Stimulated activated CD8-positive, alpha-beta memory T cell treated with anti-CD3 and anti-CD28 coated beads, Interleukin-2, amount 100 ng/mL, for 48 hours (primary cell): Measurements from ENCODE around the gene PGBD5.

Experiments
- DNase-seq, 2 donors: peaks; one replicate each; pipeline ENCODE4 v3.0.0-alpha.2; 2020; ENCODE audit warnings: low read depth in 2 of 2

Gene PGBD5

DNA sequence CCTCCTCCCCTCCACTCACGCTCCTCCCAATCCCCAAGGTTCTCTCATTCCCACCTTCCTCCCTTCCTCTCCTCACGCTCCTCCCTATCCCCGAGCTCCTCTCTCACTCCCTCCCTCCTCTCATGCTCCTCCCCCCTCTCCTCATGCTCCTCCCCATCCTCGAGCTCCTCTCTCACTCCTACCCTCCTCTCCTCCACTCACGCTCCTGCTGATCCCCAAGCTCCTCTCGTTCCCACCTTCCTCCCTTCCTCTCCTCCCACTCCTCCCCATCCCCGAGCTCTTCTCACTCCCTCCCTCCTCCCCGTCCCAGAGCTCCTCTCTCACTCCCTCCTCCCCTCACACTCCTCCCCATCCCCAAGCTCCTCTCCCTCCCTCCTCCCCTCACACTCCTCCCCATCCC lies 31.4 kb downstream of the PGBD5 start:
- no peak for DNase-seq

DNA sequence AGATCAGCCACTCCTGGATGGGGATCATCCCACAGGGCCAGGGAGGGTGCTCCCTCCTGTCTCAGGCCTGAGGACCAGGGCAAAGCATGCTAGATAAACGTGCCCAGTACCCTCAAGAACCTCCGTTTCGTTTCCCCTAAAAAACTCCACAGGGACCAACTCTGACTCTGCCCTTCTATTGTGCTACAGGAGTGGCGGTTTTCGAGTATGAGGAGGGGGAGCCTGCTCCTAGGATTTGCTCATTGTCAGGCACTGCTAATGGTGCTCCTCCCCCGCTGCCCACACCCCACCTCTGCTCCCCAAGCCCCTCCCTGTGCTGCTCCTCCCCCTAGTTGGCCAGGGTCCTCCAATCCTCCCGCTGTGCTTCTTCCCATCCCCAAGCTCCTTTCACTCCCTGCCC lies 32.0 kb downstream of the PGBD5 start:
- DNase-seq: no peak

DNA sequence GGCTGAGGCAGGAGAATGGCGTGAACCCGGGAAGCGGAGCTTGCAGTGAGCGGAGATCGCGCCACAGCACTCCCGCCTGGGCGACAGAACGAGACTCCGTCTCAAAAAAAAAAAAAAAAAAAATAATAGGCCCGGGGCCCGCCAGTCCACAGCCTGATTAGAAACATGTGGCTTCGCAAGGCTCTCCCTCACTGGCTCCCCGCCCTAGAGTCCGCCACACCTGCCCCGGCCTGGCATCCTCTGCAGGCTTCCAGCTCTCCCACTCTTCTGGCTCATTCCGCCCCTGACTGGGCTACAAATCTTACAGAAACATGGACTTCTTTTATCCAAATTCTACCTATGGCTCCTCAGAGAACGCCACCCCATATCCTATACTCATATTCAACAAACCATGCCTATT lies 32.4 kb downstream of the PGBD5 start:
- DNase-seq: no peak

DNA sequence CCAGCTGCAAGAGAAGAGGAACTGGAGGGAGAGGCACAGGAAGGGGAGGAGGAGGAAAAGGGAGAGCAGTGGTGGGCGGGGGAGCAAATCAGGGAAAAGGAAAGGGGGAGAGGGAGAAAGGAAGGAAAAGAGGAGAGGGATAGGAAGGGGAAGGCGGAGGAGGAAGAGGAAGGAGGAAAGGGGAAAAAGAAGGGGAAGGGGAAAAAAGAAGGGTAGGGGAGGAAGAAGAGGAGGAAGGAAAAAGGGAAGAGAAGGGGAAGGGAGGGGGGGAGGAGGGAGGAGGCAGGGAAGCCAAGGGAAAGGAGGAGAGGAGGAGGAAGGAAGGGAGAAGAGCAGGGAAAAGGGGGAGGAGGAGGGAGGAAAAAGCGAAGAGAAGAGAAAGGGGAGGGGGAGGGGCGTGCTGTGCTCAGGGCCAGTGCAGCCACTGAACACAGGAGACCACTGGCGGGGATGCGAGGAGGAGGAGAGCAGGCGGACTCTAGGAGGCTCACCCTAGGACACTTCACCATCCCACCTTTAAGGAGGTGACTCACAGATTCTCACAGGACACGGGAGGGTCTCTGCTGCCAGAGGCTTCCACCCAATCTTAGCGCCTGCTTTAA lies 33.1 kb downstream of the PGBD5 start:
- DNase-seq: no peak

DNA sequence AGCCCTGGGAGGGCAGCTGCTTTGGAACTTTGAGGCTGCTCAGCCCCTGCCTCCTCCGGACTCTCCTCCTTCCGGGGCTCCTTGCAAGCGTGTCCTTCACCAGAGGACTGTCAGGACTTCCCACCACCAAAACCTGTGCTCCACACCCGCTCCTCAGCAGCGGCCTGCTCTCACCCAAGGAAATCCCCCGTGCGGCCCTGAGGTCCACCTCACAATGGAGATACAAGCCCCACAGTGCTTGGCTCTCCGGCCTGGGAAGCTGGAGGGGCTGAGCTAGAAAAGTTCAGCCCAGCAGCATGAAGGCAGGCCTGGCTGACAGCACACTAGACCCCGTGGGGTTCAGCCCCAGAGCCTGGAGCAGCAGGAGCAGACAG lies 33.6 kb downstream of the PGBD5 start:
- no peak for DNase-seq

DNA sequence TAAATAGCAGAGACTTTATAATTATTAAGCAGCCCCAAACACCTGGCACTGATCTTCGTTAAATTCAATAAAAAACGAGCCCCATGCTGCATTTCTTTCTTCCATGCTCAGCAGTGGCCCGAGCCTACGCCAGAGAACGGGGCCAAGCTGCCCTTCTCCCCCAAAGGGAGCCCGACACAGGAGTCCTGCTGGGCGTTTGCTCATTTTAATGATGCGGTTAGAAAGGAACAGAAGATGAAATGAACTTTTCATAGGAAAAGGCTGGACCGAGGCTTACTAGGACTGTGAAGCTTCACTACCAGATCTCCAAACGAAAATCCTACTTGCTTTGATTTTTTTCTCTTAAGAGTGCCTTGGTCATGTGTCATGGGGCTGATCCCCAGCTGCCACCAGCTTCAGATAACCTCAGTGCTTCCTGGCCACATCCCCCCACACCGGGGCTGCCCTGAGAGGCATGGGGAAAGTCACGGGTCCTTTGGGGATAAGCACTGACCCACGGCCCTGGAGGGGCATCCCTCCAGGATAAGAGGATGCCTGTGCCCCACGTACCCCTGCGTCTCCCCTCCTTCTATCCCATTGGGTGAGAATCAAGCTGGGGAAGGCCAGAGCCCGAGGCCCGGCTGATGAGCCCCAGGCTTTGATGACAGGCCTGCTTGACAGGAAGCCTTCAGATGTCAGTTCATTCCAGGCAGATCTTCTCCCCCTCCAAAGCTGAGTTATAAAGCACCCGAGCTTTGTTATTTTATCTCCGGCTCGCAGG lies 34.2 kb downstream of the PGBD5 start:
- no peak for DNase-seq

DNA sequence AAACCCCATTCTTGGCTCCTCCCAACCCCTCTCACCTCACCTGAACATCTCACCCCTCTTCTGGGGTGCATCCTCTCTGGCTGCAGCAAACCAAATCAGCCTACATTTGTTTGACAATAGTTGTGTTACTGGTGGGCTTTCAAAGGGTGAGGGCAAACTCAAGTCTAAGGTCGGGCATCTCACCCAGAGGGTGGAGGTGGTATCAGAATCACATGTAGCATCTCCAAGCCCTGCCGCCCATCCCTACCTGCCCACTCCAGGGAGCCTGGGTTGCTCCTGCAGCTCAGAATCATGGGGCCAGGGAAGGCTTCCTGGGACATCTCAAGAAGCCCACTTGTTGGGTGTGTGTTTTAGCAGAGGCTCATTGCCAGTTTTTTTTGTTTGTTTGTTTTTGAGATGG lies 35.8 kb downstream of the PGBD5 start:
- no peak for DNase-seq

DNA sequence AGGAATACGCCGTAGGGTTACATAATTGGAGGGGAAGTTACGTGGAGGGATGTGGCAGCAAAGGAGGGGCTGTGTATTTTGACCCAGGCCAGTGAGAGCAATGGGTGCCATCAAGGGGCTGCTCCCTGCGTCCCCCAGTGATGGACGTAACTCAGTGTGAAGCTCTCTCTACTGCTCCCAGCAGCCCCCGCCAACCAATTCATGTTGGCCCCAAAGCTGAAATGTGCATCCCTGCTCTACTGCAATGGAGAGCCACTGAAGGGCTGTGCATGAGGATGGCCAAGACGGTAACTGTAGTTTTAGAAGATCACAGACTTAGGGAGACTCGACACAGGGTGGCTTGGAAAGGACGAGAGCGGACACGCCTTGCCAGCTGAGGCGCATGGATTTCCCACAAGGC lies 38.3 kb downstream of the PGBD5 start:
- no peak for DNase-seq

DNA sequence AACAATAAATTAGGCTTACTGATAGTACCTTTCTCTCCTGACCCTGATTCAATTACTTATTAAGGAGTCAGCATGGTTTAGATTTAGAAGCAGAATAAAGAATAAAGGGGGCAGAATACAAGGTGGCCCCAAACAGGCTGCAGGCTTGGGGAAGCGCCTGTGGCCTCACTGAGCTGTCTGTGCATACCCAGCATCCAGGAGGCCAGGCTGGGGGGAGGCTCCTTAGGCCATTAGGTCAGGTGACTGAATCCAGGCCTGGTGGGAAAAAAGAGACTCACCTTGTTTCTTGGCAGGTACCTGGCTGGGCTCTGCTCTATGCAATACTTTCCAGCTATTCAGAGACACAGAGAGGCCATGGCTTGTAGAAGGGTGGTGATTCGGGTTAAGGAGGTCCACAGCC lies 38.8 kb downstream of the PGBD5 start:
- no peak for DNase-seq

DNA sequence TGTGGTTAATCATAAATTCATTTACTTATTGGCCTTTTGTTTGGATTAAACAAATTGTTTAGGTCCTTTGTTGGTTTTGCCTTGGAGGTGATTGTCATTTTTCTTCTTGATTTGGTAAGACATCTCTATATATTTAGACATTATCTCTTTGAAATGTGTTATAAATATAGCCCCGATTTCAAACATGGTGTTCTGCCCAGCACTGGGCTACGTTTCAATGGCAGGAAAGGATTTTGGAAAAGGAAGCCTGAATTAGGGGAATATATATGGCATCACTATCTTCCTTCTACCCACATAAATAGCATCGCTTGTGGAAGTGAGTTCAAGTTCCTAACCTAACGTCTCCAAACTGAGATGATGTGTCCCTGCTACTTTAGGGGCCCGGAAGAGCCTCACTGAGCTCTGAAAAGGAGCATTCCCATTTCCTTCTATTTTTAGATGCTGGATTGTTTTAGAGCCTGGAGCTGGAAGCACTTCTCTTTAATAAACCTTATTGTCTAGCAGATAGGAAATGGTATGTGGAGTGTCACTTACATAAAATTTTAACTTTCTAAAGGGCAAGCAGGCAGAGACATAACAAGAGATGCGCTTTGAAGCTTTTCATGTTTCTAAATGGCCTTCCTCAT lies 39.4 kb downstream of the PGBD5 start:
- no peak for DNase-seq

DNA sequence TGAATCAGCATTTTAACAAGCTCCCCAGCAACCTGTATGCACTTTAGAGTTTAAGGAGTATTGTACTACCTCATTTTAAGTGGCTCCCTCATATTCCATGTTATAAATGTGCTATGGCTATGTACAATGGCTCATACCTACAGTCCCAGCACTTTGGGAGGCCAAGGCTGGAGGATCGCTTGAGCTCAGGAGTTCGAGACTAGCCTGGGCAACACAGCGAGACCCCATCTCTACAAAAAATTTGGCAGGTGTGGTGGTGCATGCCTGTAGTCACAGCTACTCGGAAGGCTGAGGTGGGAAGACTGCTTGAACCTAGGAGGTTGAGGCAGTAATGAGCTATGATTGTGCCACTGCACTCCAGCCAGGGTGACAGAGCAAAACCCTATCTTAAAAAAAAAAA lies 40.2 kb downstream of the PGBD5 start:
- no peak for DNase-seq

DNA sequence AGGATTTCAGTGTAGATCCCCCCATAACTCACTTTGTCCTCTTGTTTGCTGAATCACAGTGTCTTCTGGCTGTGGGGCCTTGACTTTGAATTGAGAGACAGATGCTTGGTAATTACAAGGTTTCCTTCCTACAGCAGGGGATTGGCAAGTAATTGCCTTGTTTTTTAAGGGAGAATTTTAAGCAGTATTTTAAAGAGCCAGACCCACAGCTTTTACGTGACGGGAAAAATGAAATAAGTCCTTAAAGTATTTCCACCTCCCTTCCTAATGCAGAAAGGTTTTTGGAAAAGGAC lies 41.0 kb downstream of the PGBD5 start:
- DNase-seq: no peak

DNA sequence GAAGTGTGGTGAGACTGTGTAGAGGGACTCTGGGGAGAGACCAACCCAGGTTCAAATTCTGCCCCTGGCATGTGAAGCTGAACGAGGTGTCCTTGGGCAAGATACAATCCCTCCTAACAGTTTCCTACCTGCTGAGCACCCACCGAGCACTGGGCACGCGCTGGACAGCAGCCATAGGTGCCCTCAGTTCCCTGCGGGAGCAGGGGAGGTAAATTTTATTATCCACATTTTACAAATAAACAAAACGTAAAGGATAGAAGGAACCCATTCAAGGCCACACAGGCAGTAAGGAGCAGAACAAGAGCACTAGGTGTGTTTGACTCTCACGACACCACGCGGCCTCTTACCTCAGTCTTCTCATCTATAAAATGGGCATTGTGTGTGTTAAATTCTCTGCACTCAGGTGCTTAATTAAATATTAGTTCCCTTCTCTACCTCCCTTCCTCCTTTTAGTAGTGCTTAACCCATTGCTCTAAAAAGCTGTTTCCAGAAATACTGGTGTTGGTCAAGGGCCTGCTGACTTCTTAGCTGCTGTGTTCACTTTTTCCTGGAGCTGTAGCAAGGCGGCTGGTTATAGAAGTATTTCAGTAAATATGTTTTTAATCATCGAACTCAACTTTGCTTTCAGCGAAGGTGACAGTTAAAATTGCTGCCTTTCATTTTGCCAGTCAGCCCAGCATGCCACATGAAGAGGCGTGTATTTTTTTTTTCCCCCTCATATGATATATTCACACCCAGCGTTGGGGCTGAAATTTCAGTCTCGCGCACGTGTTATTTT lies 41.6 kb downstream of the PGBD5 start:
- DNase-seq: no peak

DNA sequence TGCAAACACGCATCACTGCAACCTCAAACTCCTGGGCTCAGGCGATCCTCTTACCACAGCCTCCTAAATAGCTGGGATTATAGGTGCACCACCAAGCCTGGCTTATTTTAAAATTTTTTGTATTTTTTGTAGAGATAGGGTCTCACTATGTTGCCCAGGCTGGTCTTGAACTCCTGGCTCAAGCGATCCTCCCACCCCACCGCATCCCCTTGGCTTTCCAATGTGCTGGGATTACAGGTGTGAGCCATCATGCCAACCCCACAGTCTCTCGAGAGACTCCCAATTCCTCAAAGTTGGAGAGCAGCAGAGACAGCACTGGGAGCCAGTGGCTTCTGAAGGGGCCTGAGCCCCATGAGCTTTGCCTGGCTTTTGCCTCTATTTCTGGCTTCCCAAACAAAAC lies 42.7 kb downstream of the PGBD5 start:
- DNase-seq: no peak

DNA sequence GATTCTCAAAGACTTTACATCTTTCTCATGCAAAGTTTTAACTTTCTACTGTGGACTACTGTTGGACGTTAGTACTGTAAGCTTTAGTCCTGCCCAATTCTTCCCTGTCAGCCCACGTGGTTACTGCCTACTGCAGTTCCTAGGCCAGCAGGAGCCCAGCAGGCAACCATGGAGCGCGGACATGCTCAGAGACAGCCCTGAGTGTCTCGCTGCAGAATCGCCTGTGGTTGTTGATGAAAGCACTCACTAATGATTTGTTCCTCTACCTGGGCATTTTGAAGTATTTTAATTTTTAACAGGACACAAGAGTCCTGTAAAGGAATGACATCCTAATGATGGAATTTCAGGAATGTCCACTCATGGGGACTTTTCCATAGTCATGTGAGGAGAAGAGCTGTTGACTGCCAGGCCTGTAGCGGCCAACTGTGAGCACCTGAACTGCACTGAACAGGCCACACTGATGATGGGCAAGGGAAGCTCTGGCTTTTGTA lies 44.1 kb downstream of the PGBD5 start:
- no peak for DNase-seq

DNA sequence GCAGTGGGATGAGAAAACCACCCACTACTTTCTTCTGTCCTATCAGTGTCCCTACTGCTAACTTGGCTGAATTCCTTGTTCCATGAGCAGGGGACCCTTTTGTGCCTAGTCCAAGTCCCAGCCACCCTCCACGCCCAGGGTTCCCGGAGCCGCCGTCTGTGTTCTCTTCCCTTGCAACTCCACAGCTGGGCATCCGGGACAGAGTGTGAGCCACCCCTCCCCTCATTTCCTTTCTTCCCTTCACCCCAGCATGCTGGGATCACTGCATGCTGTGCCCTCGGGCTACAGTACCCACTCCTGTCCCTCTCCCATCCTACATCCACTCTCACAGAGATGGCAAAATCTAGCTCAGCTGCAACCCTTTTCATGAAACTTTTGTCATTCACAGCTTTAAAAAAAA lies 44.5 kb downstream of the PGBD5 start:
- DNase-seq: no peak

DNA sequence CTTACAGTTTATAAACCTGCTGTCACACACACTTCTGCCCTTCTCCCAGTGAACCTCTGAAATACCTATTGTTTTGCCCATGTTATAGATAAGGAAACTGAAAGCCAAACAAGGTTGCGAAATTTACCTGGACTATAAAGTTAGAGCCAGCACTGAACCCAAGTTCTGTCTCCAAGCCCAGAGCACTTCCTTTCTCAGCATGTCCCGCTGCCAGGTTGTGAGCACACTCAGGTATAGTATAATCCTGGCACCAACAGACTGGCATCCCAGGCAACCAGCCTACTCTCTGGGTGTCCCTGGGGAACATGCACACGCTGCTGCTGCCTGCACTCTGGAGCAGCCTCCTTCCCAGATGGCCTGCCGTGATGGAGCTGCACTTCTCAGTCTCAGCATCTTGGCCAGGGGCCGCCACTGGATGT lies 45.1 kb downstream of the PGBD5 start:
- no peak for DNase-seq

DNA sequence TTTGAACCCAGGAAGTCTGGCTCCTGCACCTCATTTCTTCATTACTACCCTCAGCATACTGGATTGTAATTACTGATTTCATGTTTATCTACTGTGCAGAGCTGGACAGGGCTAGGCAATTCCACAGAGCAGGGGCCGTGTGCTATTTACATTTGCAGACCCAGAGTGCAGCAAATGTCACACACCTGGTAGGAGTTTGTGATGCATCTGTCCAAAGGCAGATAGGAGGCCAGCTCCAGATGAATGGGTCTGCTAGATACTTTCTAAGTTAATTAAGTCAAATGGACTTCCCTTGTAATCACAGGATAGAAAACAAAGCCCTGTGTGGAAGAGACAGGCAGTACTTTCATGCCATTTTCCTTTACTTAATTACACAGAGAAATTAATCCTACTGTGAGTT lies 46.2 kb downstream of the PGBD5 start:
- DNase-seq: no peak

DNA sequence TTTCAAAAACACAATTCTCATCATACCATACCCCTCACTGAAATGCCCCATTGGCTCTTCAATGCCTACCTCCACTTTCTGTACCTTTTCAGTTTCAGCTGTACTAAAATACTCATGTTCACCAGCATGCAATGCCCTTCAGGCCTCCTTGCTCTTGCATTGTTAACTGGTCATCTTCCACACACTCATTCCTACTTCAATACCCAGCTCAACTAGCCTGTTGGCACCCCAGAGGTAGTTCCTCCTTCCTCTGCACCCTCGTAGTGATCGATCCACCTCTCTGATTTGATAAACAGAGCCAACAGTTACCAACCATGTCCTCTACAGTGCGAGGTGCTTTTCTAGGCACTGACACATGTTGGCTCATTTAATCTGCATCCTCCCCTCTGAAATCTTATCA lies 46.7 kb downstream of the PGBD5 start:
- no peak for DNase-seq

DNA sequence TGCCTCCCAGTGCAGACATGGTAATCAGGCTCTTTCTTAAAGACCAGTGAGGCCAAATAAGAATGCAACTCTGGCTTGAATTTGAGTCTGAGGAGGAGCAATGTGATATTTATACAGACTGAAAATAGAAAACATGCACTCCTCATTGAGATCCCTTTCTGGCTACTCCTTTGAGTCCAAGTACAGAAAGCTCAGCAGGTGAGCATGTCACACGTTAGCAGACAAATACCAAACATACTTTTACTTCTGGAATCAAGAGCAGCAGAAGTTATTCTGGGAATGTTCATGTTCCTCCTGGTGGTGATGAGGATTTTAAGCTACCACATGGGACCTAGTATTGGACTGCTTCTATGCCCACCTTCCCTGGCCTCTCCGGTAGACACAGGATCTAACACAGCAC lies 48.3 kb downstream of the PGBD5 start:
- DNase-seq: no peak

DNA sequence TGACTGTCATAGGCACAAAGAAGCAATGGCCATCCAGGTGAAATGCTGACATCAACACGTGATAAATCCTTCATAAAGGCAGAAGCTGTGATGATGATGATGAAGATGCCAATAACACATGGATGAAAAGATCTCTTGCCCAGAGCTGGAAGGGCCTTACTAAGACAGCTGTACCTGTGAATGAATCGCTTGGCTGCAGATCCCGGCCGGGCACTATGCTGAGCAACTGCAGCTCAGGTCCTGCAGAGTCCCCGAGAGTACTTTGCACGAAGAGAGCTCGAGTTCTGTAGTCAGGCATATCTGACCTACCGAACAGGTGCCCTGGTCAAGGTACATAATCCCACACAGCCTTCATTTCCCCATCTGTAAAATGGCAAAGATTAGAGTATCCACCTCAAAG lies 48.8 kb downstream of the PGBD5 start:
- no peak for DNase-seq

DNA sequence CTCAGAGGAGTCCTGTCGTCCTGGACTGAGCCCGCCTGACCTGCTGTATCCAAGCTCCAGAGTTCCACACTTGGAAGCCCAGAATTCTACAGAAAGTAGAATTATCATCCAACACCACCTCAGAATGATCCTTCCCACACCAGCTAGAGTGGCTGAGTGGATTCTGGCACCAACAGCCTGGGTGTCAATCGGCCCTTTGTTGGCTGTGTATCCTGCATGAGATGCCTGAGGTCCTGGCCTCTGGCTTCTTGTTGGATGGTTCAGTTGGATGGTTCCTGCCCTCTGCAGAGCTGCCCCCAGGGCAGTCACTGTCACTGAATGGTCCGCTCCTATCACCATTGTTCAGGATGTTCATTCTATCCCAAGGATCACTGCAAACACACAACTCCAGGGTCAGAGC lies 49.8 kb downstream of the PGBD5 start:
- DNase-seq: no peak

DNA sequence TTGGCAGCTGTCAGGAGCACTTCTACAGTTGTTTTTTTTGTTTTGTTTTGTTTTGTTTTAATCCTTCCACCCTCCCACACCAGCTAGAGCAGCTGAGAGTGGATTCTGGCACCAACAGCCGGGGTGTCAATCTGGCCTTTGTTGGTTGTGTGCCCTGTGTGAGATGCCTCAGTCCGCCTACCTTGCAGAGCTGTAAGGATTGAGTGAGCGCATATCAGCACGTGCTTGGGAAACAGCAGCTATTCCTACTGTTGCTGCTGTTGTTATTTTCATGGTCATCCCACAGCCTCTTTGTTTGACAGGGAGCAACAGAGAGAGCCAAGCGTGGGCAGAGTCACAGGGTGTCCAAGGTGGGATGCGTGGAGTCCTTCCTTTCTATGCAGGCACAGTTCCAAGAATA lies 50.4 kb downstream of the PGBD5 start:
- no peak for DNase-seq
